Panc1 (cell line): ENCODE data around the gene DGCR2. TPM values are rescaled to one million over a fixed set of nuclear protein-coding genes. Genes with fewer than 3 reads are reported as not detected.

Experiments used
- ATAC-seq: fragments of 200-7000 bp; cut with Tn5 transposase; 2 replicates; pipeline ENCODE4 v1.9.1; 2020; ENCODE audit warnings: mild to moderate bottlenecking, moderate library complexity
- BruUV-seq: library from RNA; stranded (reverse); fragments of 400-500 nt; replicated peaks from 2 replicates; lab custom pipeline; 2021; lab: Mats Ljungman, UMichigan
- CTCF ChIA-PET: fragments of 300-600 bp; sonication (Branson Sonifier 250); formaldehyde crosslinking; loops from one replicate; lab custom pipeline; 2022; ENCODE audit warnings: antibody characterized with exemption; lab: Charles Lee
- POLR2A ChIA-PET: fragments of 300-600 bp; sonication (Branson Sonifier 250); formaldehyde crosslinking; loops from one replicate; lab custom pipeline; 2022; ENCODE audit warnings: antibody characterized with exemption; lab: Charles Lee
- DNase-seq: peaks from one replicate; pipeline ENCODE4 v3.0.0-alpha.2; 2010; ENCODE audit warnings: low read depth, low spot score
- H3K27ac ChIP-seq: 2 replicates; pipeline ENCODE4 v1.5.1; 2011; ENCODE audit warnings: mild to moderate bottlenecking, low read length, inconsistent platforms
- H3K27me3 ChIP-seq: fragments of 200-500 bp; sonication (Bioruptor generic); 2 replicates; pipeline ENCODE4 v1.6.0; 2014; ENCODE audit warnings: low read length, inconsistent platforms; ENCODE audit not compliant: control insufficient read depth, insufficient read depth
- H3K36me3 ChIP-seq: fragments of 200-500 bp; sonication (Bioruptor generic); 2 replicates; pipeline ENCODE4 v1.5.1; 2014; ENCODE audit warnings: inconsistent platforms, mild to moderate bottlenecking, low read length, moderate library complexity; ENCODE audit not compliant: control insufficient read depth, insufficient read depth
- H3K4me1 ChIP-seq: 2 replicates; pipeline ENCODE4 v1.5.1; 2011; ENCODE audit warnings: inconsistent platforms, mild to moderate bottlenecking, low read length, moderate library complexity; ENCODE audit not compliant: control insufficient read depth, insufficient read depth
- H3K4me3 ChIP-seq, 2 experiments: 2 replicates each; pipeline ENCODE4 v1.5.1; 2011 to 2012; ENCODE audit warnings: low read depth in 2 of 2, low read length in 2 of 2, mild to moderate bottlenecking in 2 of 2, inconsistent platforms in 1 of 2, moderate library complexity in 1 of 2
- H3K9me3 ChIP-seq: fragments of 200-500 bp; sonication (Bioruptor generic); 2 replicates; pipeline ENCODE4 v1.5.1; 2014; ENCODE audit warnings: low read depth, mild to moderate bottlenecking, inconsistent platforms, low read length, moderate library complexity; ENCODE audit not compliant: control insufficient read depth, insufficient read depth
- CTCF ChIP-seq: fragments of 450-650 bp; IDR thresholded peaks from 2 replicates; pipeline ENCODE4 v1.5.1; 2017; ENCODE audit warnings: mild to moderate bottlenecking
- POLR2AphosphoS5 ChIP-seq: IDR thresholded peaks from 2 replicates; pipeline ENCODE4 v1.6.1; 2012; ENCODE audit warnings: mild to moderate bottlenecking, low read depth, low read length, moderate library complexity
- REST ChIP-seq, 2 experiments: IDR thresholded peaks; 2 replicates each; pipeline ENCODE4 v1.6.1; 2011 to 2012; ENCODE audit warnings: low read depth in 2 of 2, control low read depth in 1 of 2, low read length in 1 of 2, mild to moderate bottlenecking in 1 of 2, moderate library complexity in 1 of 2; ENCODE audit not compliant: insufficient read depth in 1 of 2
- SIN3A ChIP-seq: IDR thresholded peaks from 2 replicates; pipeline ENCODE4 v1.6.1; 2012; ENCODE audit warnings: low read depth, mild to moderate bottlenecking, low read length, moderate library complexity, borderline replicate concordance; ENCODE audit not compliant: insufficient read depth
- TCF7L2 ChIP-seq: IDR thresholded peaks from 2 replicates; pipeline ENCODE4 v1.6.1; 2011; ENCODE audit warnings: mild to moderate bottlenecking, low read depth, low read length, inconsistent platforms
- in situ Hi-C: cut with HindIII; loops from 2 replicates; pipeline ENCODE4 v1.10.0; 2016; ENCODE audit warnings: low sequenced_read_pairs, low pct_unique_long_range_greater_than_20kb
- intact Hi-C: fragments of 100-400 bp; cut with micrococcal nuclease; formaldehyde crosslinking; loops from one replicate; pipeline ENCODE4 v1.10.0; 2022; ENCODE audit not compliant: unreplicated experiment
- total RNA-seq: library from RNA; stranded (reverse); gene quantifications from one replicate; pipeline ENCODE4 v1.2.1, GENCODE V29; 2021; ENCODE audit not compliant: unreplicated experiment

The DGCR2 gene
- total RNA-seq, 1 experiment from 2014 or later, result 35.1 TPM

- Histone ChIP-seq H3K27me3 (no peaks in the 10 kb centered on the region), H3K9me3 (no peaks in the 10 kb centered on the region), H3K4me1 (no peaks in the 10 kb centered on the region), H3K27ac (no peak overlapping the region), H3K36me3 (no peaks in the 10 kb centered on the region), H3K4me3 (no peak overlapping the region)
- DNase-seq, result no peak
- ChIA-PET POLR2A (no interaction called here), CTCF (no interaction called here)
- TF ChIP-seq SIN3A (no peak), TCF7L2 (no peak), POLR2AphosphoS5 (no peak), CTCF (no peak)
- in situ Hi-C loops (no loop called here), intact Hi-C loops (no loop called here)
- no peak for ATAC-seq
- BruUV-seq, result no TSS peak
These were observed 33.2 kb downstream of the DGCR2 start for GRCh38 chr22:19088866-19089595.

GRCh38 chr22:19086896-19087295 lies 35.3 kb downstream of the DGCR2 start:
- no peak overlapping the region for H3K27ac ChIP-seq
- no peaks in the 10 kb centered on the region for H3K9me3 ChIP-seq
- DNase-seq, result no peak
- BruUV-seq, result no TSS peak
- in situ Hi-C loops (no loop called here), intact Hi-C loops (no loop called here)
- H3K36me3 ChIP-seq, result no peaks in the 10 kb centered on the region
- CTCF ChIA-PET, result no interaction called here
- no peak for TF ChIP-seq CTCF
- no peak for TF ChIP-seq REST (IDR thresholded peaks at IDR 0.05; ENCODE audit: insufficient read depth in 1 of 2, low read depth in 2 of 2, low read length in 1 of 2)
- no peak for TF ChIP-seq SIN3A
- TF ChIP-seq TCF7L2, result no peak
- no peak for TF ChIP-seq POLR2AphosphoS5
- no peaks in the 10 kb centered on the region for H3K4me1 ChIP-seq
- no peak overlapping the region for H3K4me3 ChIP-seq
- ATAC-seq, result no peak
- H3K27me3 ChIP-seq, result no peaks in the 10 kb centered on the region
- POLR2A ChIA-PET, result no interaction called here
